DOHH2 (cell line): ENCODE results near the gene IL1RAP.

ENCODE experiments used
- H3F3A ChIP-seq: fragments of 200-600 bp; sonication (generic), shearing (Covaris generic); 2 replicates; pipeline ENCODE4 v1.6.0; 2016; ENCODE audit warnings: antibody characterized with exemption, mild to moderate bottlenecking; ENCODE audit not compliant: control insufficient read depth, insufficient read depth
- H3K27ac ChIP-seq: fragments of 200-600 bp; sonication (generic); 2 replicates; pipeline ENCODE4 v1.5.1; 2014; ENCODE audit warnings: low read depth, mild to moderate bottlenecking, low read length, moderate library complexity
- H3K27me3 ChIP-seq: fragments of 200-600 bp; sonication (generic); 2 replicates; pipeline ENCODE4 v1.6.1; 2014; ENCODE audit warnings: mild to moderate bottlenecking, low read length, mixed read lengths; ENCODE audit not compliant: control insufficient read depth
- H3K36me3 ChIP-seq: fragments of 200-600 bp; sonication (generic); 2 replicates; pipeline ENCODE4 v1.6.1; 2014; ENCODE audit warnings: mild to moderate bottlenecking, low read length, moderate library complexity, mixed read lengths; ENCODE audit not compliant: control insufficient read depth
- H3K4me1 ChIP-seq: fragments of 200-600 bp; sonication (generic); 2 replicates; pipeline ENCODE4 v1.6.1; 2014; ENCODE audit warnings: mild to moderate bottlenecking, low read length, mixed read lengths; ENCODE audit not compliant: control insufficient read depth
- H3K4me2 ChIP-seq: fragments of 200-600 bp; sonication (generic); 2 replicates; pipeline ENCODE4 v1.6.0; 2014; ENCODE audit warnings: mild to moderate bottlenecking, low read length, moderate library complexity
- H3K4me3 ChIP-seq: fragments of 200-600 bp; sonication (generic); 2 replicates; pipeline ENCODE4 v1.5.1; 2014; ENCODE audit warnings: mild to moderate bottlenecking, low read length, mixed read lengths
- H3K79me2 ChIP-seq: fragments of 200-600 bp; sonication (generic); 2 replicates; pipeline ENCODE4 v1.6.1; 2014; ENCODE audit warnings: mild to moderate bottlenecking, low read length, mixed read lengths; ENCODE audit not compliant: control insufficient read depth
- H3K9me2 ChIP-seq: fragments of 200-600 bp; sonication (generic); replicated peaks from 2 replicates; pipeline ENCODE4 v1.6.1; 2014; ENCODE audit warnings: mild to moderate bottlenecking, low read length, mixed read lengths; ENCODE audit not compliant: control insufficient read depth
- H3K9me3 ChIP-seq: fragments of 200-600 bp; sonication (generic); 2 replicates; pipeline ENCODE4 v1.6.1; 2014; ENCODE audit warnings: antibody characterized with exemption, low read length, mixed read lengths; ENCODE audit not compliant: control insufficient read depth, insufficient read depth
- H4K20me1 ChIP-seq: fragments of 200-600 bp; sonication (generic); 2 replicates; pipeline ENCODE4 v1.6.0; 2014; ENCODE audit warnings: low read depth, mild to moderate bottlenecking, antibody characterized with exemption, low read length, moderate library complexity; ENCODE audit not compliant: control insufficient read depth, insufficient read depth
- CTCF ChIP-seq: fragments of 200-600 bp; sonication (generic); IDR thresholded peaks from one replicate; pipeline ENCODE4 v1.5.1; 2014; ENCODE audit warnings: antibody characterized with exemption, mild to moderate bottlenecking, low read depth, low read length; ENCODE audit not compliant: poor library complexity, severe bottlenecking
- EZH2phosphoT487 ChIP-seq: fragments of 200-600 bp; sonication (generic); IDR thresholded peaks from 2 replicates; pipeline ENCODE4 v1.6.1; 2017; ENCODE audit warnings: borderline replicate concordance, mild to moderate bottlenecking, antibody characterized with exemption, low read length, moderate library complexity, mixed read lengths

Gene IL1RAP

GRCh38 chr3:190534986-190535385 lies 21.1 kb downstream of the IL1RAP start:
- H3F3A ChIP-seq: no peaks in the 10 kb centered on the region
- H3K4me2 ChIP-seq: no peak overlapping the region
- H3K79me2 ChIP-seq: no peaks in the 10 kb centered on the region
- no peaks in the 10 kb centered on the region for H3K4me1 ChIP-seq
- TF ChIP-seq EZH2phosphoT487 (no peak), CTCF (no peak)
- H3K27me3 ChIP-seq: no peaks in the 10 kb centered on the region
- no peak overlapping the region for H3K27ac ChIP-seq
- no peaks in the 10 kb centered on the region for H3K36me3 ChIP-seq
- no peak overlapping the region for H3K4me3 ChIP-seq
- no peaks in the 10 kb centered on the region for H4K20me1 ChIP-seq
- H3K9me3 ChIP-seq: no peaks in the 10 kb centered on the region
- H3K9me2 ChIP-seq: no peaks in the 10 kb centered on the region

GRCh38 chr3:190537146-190537545 lies 23.3 kb downstream of the IL1RAP start:
- Histone ChIP-seq H3K9me3 (no peaks in the 10 kb centered on the region), H3K27ac (no peak overlapping the region), H3K36me3 (no peaks in the 10 kb centered on the region), H3K79me2 (no peaks in the 10 kb centered on the region), H3K27me3 (no peaks in the 10 kb centered on the region), H3K4me2 (no peak overlapping the region), H3K9me2 (no peaks in the 10 kb centered on the region), H3K4me1 (no peaks in the 10 kb centered on the region), H3F3A (no peaks in the 10 kb centered on the region), H4K20me1 (no peaks in the 10 kb centered on the region), H3K4me3 (no peak overlapping the region)
- TF ChIP-seq EZH2phosphoT487 (no peak), CTCF (no peak)

DNA sequence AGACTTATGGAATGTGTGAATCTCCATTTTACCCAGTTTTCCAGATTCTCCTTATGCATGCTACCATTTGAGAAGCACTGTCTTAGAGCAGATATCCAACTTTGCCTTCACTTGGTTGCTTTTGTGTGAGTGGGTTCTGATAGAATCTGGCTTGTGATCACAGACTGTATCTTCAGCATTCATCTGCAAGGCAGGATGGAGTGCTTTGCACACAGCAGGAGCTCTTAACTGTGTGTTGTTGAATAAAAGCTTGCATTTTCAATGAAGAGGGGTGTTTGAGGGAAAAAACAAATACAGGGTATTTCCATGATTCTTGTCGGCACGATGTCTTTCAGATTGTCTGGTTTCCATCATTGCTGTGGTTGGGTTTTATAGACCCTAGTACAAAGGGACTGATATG lies 24.4 kb downstream of the IL1RAP start:
- H3K9me2 ChIP-seq: no peaks in the 10 kb centered on the region
- no peaks in the 10 kb centered on the region for H3F3A ChIP-seq
- no peaks in the 10 kb centered on the region for H3K9me3 ChIP-seq
- H4K20me1 ChIP-seq: no peaks in the 10 kb centered on the region
- H3K79me2 ChIP-seq: no peaks in the 10 kb centered on the region
- no peak overlapping the region for H3K4me3 ChIP-seq
- no peaks in the 10 kb centered on the region for H3K27me3 ChIP-seq
- H3K4me1 ChIP-seq: no peaks in the 10 kb centered on the region
- no peak overlapping the region for H3K4me2 ChIP-seq
- no peaks in the 10 kb centered on the region for H3K36me3 ChIP-seq
- no peak overlapping the region for H3K27ac ChIP-seq
- TF ChIP-seq EZH2phosphoT487: no peak
- TF ChIP-seq CTCF: no peak

DNA sequence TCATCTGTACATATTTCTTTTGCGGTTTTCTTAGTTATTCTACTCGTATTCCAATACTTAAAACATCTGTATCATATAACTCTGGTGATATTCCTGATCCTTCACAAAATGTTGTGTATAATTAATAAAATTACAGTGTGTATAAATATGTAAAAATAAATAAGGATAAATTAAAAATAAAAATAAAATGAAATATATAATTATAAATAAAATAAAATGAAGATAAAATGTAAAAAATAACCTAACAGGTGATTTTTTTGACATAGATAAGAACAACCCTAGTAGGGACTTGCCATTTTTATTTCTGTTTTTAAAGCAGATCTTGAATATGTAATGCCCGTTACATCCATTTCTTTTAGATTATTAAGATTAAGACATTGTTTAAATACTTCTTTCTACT lies 25.6 kb downstream of the IL1RAP start:
- Histone ChIP-seq H3K27ac (no peak overlapping the region), H3K36me3 (no peaks in the 10 kb centered on the region), H3K4me1 (no peaks in the 10 kb centered on the region), H3K9me3 (no peaks in the 10 kb centered on the region), H3K4me3 (no peak overlapping the region), H3K9me2 (no peaks in the 10 kb centered on the region), H3K4me2 (no peak overlapping the region), H4K20me1 (no peaks in the 10 kb centered on the region), H3K27me3 (no peaks in the 10 kb centered on the region), H3F3A (no peaks in the 10 kb centered on the region), H3K79me2 (no peaks in the 10 kb centered on the region)
- no peak for TF ChIP-seq CTCF
- TF ChIP-seq EZH2phosphoT487: no peak
